Mononuclear cell (primary cell): Measurements from ENCODE around the gene ASMT. TPM values are rescaled to one million over a fixed set of nuclear protein-coding genes. Genes with fewer than 3 reads are reported as not detected.

ENCODE experiments used
- total RNA-seq: library from RNA; depleted of rRNA; stranded (reverse); fragments of >200 nt; gene quantifications from one replicate; pipeline ENCODE4 v1.2.3, GENCODE V29; 2012

ASMT gene
- total RNA-seq, 1 donor = 0.73 TPM

Other genes with a start within 250 kb of the ASMT start
- gene SLC25A6, start 222.9 kb upstream of the ASMT start, total RNA-seq = 315 TPM
- 12.7 TPM for gene ASMTL, start 162.2 kb upstream of the ASMT start, total RNA-seq
- 75.1 TPM for gene P2RY8, start 77.9 kb upstream of the ASMT start, total RNA-seq
- 73.0 TPM for gene AKAP17A, start 23.5 kb upstream of the ASMT start, total RNA-seq